Fibroblast of peridontal ligament (primary cell): ENCODE measurements around the gene EHD1.
A peak's percentile ranks its signal among the peaks of the same experiment; 100 is the strongest.

Experiments
- DNase-seq: peaks from one replicate; pipeline ENCODE4 v3.0.0-alpha.2; 2010; ENCODE audit errors: extremely low read depth

Gene EHD1

GRCh38 chr11:64909653-64910343 is 31.4 kb upstream of the EHD1 start:
- DNase-seq = no peak

- DNase-seq = no peak
These were observed 30.3 kb upstream of the EHD1 start for GRCh38 chr11:64908766-64909165.

- DNase-seq = no peak
These were observed 27.9 kb upstream of the EHD1 start for GRCh38 chr11:64906314-64906635.

GRCh38 chr11:64905516-64906313 is 27.3 kb upstream of the EHD1 start:
- no peak for DNase-seq

GRCh38 chr11:64903291-64903833 is 24.9 kb upstream of the EHD1 start:
- no peak for DNase-seq

- no peak for DNase-seq
These were observed 23.9 kb upstream of the EHD1 start for GRCh38 chr11:64902102-64902900.

- no peak for DNase-seq
These were observed 22.4 kb upstream of the EHD1 start for GRCh38 chr11:64900774-64901173.

- no peak for DNase-seq
These were observed 21.9 kb upstream of the EHD1 start for GRCh38 chr11:64900263-64900678.

- no peak for DNase-seq
These were observed 20.1 kb upstream of the EHD1 start for GRCh38 chr11:64898541-64898940.

- no peak for DNase-seq
These were observed 19.6 kb upstream of the EHD1 start for GRCh38 chr11:64898076-64898445.

- no peak for DNase-seq
These were observed 19.1 kb upstream of the EHD1 start for GRCh38 chr11:64897381-64898075.

GRCh38 chr11:64896448-64897022 is 18.1 kb upstream of the EHD1 start:
- DNase-seq = no peak

- DNase-seq = no peak
These were observed 16.5 kb upstream of the EHD1 start for GRCh38 chr11:64894812-64895452.

GRCh38 chr11:64894070-64894811 is 15.8 kb upstream of the EHD1 start:
- DNase-seq = peak; percentile 62

GRCh38 chr11:64893194-64894069 is 15.0 kb upstream of the EHD1 start:
- DNase-seq = no peak

- no peak for DNase-seq
These were observed 14.4 kb upstream of the EHD1 start for GRCh38 chr11:64892838-64893193.

GRCh38 chr11:64892411-64892831 is 14.0 kb upstream of the EHD1 start:
- no peak for DNase-seq

GRCh38 chr11:64891880-64892279 is 13.5 kb upstream of the EHD1 start:
- DNase-seq = no peak

GRCh38 chr11:64891215-64891848 is 12.9 kb upstream of the EHD1 start:
- DNase-seq = no peak
